Stimulated activated CD8-positive, alpha-beta memory T cell treated with anti-CD3 and anti-CD28 coated beads, Interleukin-12 subunit alpha, Interleukin-12 subunit beta, amount 100 ng/mL, for 4 hours (primary cell): ENCODE data around the gene PIK3C2B.
"Not testable (repeated sequence)": the region's sequence is repeated elsewhere in the genome, so short reads cannot be mapped to it uniquely, and the experiment has no call there.

ENCODE experiments used
- DNase-seq: peaks from one replicate; pipeline ENCODE4 v3.0.0-alpha.2; 2020; ENCODE audit warnings: low read depth

PIK3C2B gene

GRCh38 chr1:204507317-204508105 is 12.9 kb upstream of the PIK3C2B start:
- no peak for DNase-seq

- DNase-seq: peak; percentile 73
Observed at GRCh38 chr1:204506969-204507316, 12.3 kb upstream of the PIK3C2B start.

- peak; percentile 43 for DNase-seq
Observed at GRCh38 chr1:204506201-204506968, 11.8 kb upstream of the PIK3C2B start.

- DNase-seq: no peak
Observed at GRCh38 chr1:204505674-204506200, 11.1 kb upstream of the PIK3C2B start.

- DNase-seq: no peak
Observed at GRCh38 chr1:204503913-204504519, 9.4 kb upstream of the PIK3C2B start.

GRCh38 chr1:204503122-204503912 is 8.7 kb upstream of the PIK3C2B start:
- no peak for DNase-seq

GRCh38 chr1:204502241-204502640 is 7.6 kb upstream of the PIK3C2B start:
- no peak for DNase-seq

- no peak for DNase-seq
Observed at GRCh38 chr1:204499511-204500468, 5.2 kb upstream of the PIK3C2B start.

- DNase-seq: no peak
Observed at GRCh38 chr1:204498981-204499380, 4.4 kb upstream of the PIK3C2B start.

GRCh38 chr1:204495777-204496176 is 1.2 kb upstream of the PIK3C2B start:
- no peak for DNase-seq

- DNase-seq: no peak
Observed at GRCh38 chr1:204495078-204495753, 611 bp upstream of the PIK3C2B start.

- DNase-seq: no peak
Observed at GRCh38 chr1:204493984-204494280, 673 bp downstream of the PIK3C2B start.

- no peak for DNase-seq
Observed at GRCh38 chr1:204493145-204493983, 1.2 kb downstream of the PIK3C2B start.

GRCh38 chr1:204491655-204492054 is 3.0 kb downstream of the PIK3C2B start:
- no peak for DNase-seq

GRCh38 chr1:204487256-204487615 is 7.4 kb downstream of the PIK3C2B start:
- no peak for DNase-seq

- not testable (repeated sequence) for DNase-seq
Observed at GRCh38 chr1:204486513-204487255, 7.9 kb downstream of the PIK3C2B start.

- no peak for DNase-seq
Observed at GRCh38 chr1:204483791-204484190, 10.8 kb downstream of the PIK3C2B start.

GRCh38 chr1:204480515-204480914 is 14.1 kb downstream of the PIK3C2B start:
- DNase-seq: no peak
